Spleen (tissue), 7 donors: ENCODE data around the gene CEP164.

Source experiments
- CTCF ChIP-seq, 11 experiments: fragments of 200-600 bp in 7 of 11; fragments of 450-650 bp in 4 of 11; sonication (generic) in 4 of 11; IDR thresholded peaks in 8 of 11; conservative IDR thresholded peaks in 3 of 11; 1 replicate in 7 of 11; 2 replicates in 4 of 11; pipeline versions ENCODE4 v1.4.0 to v1.8.0; 2016 to 2021; ENCODE audit warnings: antibody characterized with exemption in 11 of 11, inconsistent platforms in 4 of 11, mild to moderate bottlenecking in 1 of 11
- POLR2A ChIP-seq, 3 donors: fragments of 450-650 bp; IDR thresholded peaks; one replicate each; pipeline ENCODE4 v1.5.1; 2017; ENCODE audit warnings: antibody characterized with exemption in 3 of 3, mild to moderate bottlenecking in 1 of 3
- donor health status: DM: no; HTN: no; CAD: no; lungs with moderate emphysema.
- donor health status: DM: no; HTN: no; CAD: no.
- donor health status: DM: no; HTN: no; CAD: no.

GRCh38 chr11:117303646-117304315 is 23.9 kb upstream of the CEP164 start:
- no peak for TF ChIP-seq CTCF (IDR thresholded peaks at IDR 0.05 in 8 of 11, conservative IDR thresholded peaks at IDR 0.05 in 3 of 11)
- TF ChIP-seq POLR2A (IDR thresholded peaks at IDR 0.05) = no peak
